NCI-H2081 (cell line): ENCODE data around the gene DRD3.

ENCODE experiments used
- DNase-seq, 2 experiments: peaks; one replicate each; lab custom pipeline; 2025; lab: John Stamatoyannopoulos, UW

Gene DRD3

DNA sequence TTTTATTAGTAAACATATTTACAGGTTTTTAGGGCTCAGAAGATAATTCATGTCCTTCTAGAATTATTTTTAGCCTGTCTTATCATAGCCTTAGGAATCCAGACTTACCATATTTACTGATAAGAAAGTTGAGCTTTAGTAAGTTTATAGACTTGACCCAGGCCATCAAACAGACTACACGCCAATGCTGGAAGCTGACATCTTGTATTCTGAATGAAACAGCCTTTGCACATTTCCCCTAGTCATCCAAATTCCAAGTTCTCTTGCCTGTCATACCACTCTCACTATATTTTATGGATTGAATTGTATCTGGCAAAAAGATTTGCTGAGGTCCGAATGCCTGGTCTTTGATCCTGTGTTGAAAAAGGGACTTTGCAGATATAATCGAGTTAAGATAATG lies 58.6 kb downstream of the DRD3 start:
- DNase-seq = no peak

DNA sequence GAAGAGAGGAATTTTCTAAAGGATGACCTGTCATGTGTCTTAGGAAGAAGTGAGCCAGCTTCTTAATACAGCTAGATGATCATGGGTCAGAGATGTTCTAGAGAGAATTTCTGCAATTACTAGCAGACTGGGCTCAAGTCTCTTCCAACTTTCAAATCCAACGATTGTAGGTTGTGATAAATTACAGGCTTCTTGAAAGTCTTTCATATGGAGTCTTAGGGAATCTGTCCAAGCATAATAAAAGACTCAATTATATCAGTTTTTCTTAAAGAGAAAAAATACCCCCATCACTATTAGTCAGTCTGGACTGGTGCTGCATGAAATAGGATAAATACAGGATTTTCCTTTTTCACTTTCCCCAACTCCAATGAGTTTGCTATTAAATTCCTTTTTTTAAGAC lies 59.1 kb downstream of the DRD3 start:
- DNase-seq = no peak

DNA sequence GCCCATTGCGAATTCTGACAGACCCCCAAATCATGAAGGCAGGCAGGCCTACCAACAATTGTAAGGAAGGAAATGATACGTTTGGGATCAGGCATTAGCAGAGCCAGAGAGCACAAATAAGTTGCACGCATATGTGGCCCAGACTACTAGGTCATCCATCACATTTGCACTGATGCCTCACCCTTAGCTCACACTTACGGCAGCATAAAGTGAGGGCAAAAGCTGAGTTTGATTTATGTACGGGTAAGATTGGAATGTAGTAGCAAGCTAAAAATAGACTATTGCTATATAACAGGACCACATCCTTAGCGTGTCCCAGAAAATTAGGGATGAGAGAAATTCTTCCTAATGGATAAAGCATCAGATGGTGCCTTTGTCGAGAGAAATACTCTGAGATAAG lies 63.7 kb downstream of the DRD3 start:
- DNase-seq = no peak

DNA sequence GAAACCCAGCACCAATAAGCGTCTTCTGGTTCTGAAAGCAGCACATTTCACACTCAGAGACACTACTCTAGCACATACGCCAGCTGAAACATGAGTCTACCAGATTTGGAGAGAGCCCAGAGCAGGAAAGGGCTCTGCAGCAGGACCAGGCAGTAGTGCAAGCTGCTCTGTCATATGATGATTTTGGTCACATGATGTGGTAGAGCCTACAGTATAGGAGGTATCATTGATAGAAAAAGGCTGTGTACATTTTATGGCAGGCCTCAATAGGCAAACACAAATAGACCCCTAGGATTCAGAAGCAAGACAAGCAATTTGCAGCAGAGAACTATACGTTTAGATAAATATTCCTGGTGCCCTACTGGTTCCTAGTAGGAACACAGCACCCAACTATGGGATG lies 64.1 kb downstream of the DRD3 start:
- no peak for DNase-seq

DNA sequence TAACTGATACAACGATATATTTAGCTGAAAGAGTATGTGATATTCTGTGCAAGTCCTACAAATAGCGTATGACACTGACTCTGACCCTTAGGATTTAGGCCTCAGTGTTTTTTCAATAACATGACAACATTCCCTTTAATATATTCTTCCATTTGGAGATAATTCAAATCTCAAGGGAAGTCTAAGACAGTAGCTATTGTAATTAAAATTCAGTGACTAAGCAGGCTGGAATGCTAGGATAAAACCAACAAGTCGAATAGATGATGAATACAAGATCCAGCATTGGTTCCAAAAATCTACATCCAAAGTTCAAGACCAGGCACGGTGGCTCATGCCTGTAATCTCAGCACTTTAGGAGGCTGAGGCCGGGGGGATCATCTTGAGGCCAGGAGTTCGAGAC lies 66.2 kb downstream of the DRD3 start:
- DNase-seq = no peak

DNA sequence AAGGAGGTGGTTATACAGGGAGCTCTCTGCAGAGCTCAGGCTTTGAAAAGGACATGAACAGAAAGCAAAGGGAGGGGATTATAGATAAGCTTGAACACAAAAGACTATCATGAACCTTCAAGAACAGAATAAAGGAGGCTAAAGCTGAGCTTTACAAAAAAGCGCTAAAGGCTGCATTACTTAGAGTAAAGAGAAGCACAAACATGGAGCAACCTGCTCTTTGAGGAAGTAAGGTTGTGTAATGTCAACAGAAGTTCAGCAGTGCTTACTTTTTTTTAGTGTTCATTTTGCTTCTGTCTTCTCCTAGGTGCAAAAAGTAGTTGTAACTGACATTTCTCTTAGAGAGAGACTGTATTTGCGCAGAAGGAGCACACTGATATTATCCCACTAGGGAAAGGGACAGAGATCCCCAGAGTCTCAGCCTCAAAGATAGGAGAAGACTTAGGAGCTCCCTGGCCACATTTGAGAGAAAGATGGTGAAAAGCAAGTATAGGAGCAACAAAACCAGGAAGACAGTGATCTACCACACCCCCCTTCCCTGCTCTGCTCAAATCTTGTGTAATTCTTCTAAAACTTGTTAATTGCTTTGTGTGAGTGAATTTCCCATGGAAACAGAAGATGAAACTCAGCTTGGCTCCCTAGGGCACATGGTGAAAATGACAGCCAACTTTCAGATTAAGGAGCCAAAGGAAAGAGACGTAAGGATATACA lies 67.6 kb downstream of the DRD3 start:
- DNase-seq = no peak

DNA sequence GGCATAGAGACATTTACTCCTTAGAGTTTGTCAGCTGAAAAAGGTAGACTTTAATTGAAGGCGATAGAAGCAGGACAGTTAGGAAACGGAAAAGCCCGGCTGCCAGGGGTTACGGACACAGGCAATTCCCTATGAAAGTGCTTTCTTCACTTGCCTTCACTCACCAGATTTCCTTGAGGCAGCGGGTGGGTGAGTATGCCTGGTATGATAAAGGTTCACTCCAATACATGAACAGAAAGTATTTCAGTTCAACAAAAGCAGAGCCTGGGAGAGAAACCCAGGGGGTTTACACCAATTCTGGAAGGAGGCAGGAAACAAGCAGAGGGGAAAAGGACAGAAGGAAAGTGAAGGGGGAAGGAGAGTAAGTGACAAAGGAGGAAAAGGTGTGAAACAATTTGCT lies 68.4 kb downstream of the DRD3 start:
- no peak for DNase-seq

DNA sequence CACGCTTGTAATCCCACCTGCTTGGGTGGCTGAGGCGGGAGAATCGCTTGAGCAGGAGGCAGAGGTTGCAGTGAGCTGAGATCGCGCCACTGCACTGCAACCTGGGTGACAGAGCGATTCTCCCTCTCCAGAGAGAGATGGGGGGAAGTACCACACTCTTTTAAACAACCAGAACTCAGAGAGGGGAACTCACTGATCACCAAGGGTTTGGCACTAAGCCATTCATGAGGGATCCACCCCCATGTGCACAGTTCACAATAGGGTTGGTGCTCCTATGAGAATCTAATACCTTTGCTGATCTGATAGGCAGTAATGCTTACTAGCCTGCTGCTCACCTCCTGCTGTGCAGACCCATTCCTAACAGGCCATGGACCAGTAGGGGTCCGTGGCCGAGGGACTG lies 70.7 kb downstream of the DRD3 start:
- no peak for DNase-seq

DNA sequence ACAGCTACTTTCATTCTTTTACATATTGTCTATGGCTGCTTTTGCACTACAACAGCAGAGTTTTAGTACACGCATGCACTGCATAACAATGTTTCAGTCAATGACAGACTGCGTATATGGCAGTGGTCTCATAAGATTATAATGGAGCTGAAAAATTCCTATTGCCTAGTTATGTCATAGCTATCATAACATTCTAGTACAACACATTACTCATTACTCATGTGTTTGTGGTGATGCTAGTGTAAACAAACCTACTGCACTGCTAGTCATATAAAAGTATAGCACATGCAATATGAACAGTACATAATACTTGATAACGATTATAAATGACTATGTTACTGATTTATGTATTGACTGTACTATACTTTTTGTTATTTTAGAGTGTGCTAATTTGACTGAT lies 74.4 kb downstream of the DRD3 start:
- no peak for DNase-seq

DNA sequence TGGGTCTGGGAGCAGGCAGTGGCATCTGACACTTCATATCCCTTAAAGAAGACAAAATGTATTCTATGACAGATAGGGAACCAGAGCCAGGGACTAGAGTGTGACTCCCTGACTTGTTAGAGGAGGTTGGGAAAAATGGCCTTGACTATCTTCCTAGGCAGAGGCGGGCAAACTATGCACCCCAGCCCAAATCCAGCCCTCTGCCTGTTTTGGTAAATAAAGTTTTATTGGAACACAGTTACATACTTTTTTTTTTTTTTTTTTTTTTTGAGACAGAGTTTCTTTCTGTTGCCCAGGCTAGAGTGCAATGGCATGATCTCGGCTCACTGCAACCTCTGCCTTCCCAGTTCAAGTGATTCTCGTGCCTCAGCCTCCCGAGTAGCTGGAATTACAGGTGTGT lies 75.0 kb downstream of the DRD3 start:
- no peak for DNase-seq

DNA sequence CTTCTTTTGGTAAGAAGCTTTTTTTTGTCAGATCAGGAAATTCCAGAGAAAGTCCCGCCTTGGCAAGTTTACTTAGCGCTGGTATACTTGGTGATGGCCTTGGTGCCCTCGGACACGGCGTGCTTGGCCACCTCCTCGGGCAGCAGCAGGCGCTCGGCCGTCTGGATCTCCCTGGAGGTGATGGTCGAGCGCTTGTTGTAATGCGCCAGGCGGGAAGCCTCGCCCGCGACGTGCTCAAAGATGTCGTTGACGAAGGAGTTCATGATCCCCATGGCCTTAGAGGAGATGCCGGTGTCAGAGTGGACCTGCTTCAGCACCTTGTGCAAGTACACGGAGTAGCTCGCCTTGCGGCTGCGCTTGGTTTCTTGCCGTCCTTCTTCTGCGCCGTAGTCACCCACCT lies 75.7 kb downstream of the DRD3 start:
- no peak for DNase-seq

DNA sequence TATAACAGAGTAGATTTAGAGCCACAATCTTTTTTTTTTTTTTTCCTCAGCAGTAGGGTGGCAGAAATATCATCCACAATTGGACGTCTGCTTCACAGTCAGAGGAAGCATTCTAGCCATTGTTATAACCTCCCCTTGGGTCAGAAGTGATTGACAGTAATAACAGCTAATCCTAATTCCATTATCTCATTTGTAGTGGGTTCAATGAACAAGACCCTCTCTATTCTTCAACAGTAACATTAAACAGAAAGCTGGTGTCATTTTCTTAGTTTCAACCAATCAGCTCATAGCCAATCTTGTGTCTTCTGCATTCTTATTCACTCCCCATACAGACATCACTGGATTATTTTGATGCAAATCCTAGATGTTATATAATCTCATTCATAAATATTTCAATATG lies 77.8 kb downstream of the DRD3 start:
- no peak for DNase-seq

DNA sequence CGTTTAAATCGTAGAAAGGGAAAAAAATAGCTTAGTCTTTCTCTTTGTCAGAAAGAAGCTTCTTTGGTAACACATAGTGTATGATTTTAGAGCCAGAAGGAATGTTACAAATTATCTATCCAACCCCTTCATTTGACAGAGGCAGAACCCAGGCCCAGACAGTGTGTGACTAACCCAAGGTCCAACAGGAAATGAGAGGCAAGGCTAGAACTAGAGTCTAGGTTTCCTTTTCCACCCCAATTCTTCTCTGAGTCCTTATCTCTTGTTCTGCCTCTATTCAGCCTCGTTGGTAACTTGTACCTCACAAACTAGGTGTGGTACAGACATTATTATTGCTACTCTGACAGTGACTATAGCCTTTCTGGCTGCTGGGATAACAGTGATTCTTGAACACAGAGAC lies 83.1 kb downstream of the DRD3 start:
- no peak for DNase-seq

DNA sequence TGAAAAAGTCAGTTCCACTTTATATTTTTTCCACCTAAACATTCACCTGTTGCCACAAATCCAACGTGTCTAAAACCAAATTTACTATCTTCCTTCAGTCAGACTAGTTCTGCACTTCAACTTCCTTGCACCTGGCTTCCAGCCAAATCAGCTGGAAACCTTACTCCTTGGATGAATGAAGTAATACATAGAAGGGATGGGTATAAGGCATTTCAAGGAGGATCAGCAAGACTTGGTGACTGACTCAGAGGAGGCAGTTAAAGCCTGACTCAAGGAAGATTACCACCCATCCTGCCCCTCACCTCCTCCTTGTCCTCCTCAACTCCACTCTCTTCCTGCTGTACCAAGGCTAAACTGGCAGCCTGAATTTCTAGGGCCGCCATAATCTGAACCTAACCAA lies 85.3 kb downstream of the DRD3 start:
- no peak for DNase-seq

DNA sequence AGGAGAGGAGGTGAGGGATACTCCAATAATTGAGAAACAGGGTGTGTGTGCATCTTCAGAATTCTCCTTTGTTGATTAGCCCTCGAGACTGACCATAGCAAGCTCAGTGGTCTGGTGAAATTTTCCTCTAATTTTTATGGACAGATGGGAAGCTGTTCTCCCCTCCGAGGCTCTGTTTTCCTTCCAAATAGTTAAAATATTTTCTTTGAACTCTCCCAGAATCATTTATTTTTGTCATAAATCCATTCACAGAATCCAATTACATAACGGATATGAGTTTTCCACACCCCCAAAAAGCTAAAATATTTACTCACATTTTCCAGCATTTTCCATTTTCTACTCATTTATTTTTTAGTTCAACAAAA lies 85.9 kb downstream of the DRD3 start:
- no peak for DNase-seq

DNA sequence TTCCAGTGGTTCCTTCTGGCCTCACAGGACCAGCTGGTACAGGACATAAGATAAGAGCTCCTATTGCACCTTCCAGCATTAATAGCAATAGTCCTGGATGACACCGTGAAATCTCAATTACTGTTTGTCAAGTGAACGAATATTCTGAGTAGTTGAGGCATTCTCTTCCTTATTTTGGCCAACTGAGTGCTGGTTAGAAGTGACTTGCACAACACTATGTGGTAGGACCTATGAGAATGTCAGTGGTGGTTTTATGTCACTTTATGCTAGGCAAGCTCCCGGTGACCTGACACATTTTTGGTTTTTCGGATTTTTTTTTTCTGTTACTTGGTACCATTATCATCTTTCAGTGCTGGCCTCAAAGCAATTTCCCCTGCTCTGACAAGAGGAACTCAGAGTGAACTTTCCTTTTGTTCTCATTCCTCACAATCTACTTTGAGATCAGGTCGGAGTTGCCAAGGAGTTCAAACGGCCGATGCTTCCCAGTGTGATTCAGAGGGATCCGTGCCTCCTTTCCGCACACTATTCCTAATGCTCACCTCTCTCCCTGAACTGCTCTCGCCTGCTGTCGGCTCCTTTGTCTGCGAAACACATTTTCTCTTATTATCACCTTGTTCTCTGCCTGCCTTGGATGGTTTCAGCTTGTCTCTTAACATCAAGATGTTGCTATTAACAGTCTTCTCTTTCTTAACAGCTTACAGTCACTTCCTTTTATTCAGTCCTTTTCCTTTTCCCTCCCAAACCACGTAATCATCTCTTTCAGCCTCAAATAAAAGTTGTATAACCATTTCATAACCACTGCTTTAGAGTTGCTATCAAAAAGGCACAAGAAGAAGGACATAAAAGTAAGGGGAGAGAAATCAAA lies 86.5 kb downstream of the DRD3 start:
- no peak for DNase-seq

DNA sequence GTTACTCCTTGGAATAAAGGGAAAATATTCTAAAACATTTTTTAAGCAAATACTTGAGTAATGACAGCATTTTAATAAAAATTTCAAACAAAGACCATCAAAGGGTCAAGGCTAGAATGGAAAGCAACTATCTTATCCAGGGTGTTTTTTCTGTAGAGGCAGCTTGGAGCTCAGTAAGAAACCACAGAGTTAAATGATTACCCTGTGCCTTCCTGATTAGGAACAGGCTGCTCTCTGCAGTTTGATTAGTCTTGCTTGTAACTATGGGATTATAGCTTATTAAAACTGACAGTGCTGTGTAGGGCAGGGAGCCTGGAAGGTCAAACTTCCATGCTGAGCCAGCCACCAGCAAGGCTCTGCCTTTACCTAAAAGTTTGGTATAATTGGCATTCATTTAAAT lies 89.2 kb downstream of the DRD3 start:
- no peak for DNase-seq

DNA sequence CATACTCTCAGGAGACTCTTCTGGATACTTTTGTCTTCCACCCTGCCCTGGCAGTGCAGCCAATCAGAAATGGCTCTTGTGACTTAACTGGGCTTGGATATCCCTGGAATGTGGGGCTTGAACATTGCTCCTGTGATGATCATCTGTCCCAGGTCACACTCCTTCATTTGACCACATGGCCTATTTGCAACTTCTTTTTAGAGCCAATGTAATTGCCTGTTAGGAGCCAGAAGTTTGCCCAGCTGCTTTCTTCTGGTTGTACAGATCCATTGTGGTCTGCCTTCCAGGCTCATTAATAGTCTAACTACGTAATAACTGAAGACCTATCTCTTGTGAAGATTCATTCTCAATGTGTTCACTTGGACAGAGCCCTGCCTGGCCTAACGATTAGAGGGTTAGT lies 92.5 kb downstream of the DRD3 start:
- no peak for DNase-seq

DNA sequence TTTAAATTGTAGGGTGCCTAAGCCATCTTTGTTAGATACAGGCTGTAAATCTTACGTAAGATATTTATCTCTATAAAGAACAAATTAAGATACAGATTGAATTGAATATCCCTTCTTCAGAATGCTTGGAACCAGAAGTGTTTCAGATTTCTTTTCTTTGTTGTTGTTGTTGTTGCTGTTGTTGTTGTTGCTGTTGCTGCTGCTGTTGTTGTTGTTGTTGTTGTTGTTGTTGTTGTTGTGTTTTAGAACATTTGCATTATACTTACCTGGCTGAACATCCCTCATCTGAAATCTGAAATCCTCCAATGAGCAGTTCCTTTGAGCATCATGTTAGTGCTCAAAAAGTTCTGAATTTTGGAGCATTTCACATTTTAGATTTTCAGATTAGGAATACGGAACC lies 95.7 kb downstream of the DRD3 start:
- no peak for DNase-seq

DNA sequence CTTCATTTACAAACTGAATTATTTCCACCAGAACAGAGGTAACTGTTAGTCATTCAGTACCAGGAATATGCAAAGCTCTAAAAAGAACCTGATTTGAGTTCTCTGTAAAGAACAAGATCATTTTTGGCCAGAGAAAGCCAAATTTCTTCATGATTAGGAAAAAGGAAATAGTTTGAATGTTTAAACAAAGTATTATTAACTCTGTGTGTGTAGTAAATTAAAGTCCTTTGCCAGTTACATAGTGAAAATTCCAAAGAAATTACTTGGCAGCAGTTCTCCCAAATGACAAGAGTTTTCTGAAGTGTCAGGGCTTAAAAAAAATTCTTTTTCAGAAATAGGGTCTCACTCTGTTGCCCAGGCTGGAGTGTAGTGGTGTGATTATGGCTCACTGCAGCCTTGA lies 97.8 kb downstream of the DRD3 start:
- DNase-seq = no peak

DNA sequence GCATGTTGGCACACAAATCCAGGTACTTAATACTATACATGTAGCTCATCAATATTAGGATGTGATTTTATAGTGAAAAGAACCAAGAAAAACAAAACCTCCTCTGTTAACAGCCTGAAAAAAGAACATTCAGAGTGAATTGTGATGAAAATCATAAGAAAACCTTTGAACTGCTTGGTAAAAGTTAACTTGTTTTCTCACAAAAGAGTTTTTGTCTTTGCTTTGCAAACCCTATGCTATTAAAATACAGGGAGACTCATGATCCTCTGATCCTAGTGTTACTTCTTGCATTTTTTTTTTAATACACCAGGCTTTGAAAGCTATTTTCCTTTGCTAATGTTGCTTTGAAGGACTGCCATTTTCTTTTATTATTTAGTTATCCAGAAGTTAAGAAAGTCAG lies 98.7 kb downstream of the DRD3 start:
- no peak for DNase-seq

DNA sequence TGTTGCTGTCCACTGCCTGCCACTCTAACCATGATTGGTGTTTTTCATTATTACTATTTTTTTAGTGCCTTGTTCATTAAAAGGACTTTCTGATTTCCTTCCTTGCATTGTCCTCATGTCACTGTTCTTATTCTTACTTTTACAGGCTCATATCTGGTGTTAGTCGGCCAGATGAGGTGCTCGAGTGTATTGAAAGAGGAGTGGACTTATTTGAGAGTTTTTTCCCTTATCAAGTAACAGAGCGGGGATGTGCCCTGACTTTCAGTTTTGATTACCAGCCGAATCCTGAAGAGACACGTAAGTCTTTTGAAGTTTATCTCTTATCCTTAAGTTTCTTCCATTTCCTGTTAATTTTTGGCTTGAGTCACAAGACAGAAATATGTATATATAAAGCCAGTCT lies 99.1 kb downstream of the DRD3 start:
- DNase-seq = no peak

DNA sequence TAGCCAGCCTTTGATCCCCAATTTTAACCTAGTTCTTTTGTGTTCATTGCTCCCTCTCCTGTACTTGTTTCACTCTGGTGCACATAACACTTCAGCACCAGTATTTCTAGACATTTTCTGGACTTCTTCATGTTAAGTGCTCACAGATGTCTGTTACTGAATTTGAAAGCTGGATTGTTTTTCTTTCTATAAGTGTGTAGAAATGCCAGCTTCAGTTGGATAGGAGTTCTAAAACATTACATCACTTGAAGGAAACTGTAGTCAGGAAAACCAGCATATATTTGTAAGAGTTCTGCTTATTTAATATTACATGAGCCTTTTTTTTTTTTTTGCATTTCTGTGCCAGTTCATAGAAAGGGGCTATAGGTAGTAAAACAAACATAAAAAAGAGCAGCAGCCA lies 100.7 kb downstream of the DRD3 start:
- DNase-seq = no peak
